OCI-LY3 (cell line): Measurements from ENCODE around the gene FRS3.

Experiments used
- H2AFZ ChIP-seq: fragments of 200-600, 300-600 bp; shearing (Covaris generic); 2 replicates; pipeline ENCODE4 v1.6.0; 2014; ENCODE audit warnings: antibody characterized with exemption, low read depth, low read length
- H3K27ac ChIP-seq: fragments of 200-600, 300-600 bp; sonication (generic); 2 replicates; pipeline ENCODE4 v1.5.1; 2014; ENCODE audit warnings: mild to moderate bottlenecking, low read length, moderate library complexity, mixed read lengths
- H3K27me3 ChIP-seq: fragments of 200-600, 300-600 bp; sonication (generic); 2 replicates; pipeline ENCODE4 v1.6.1; 2014; ENCODE audit warnings: low read depth, low read length, mixed read lengths
- H3K36me3 ChIP-seq: fragments of 200-600, 300-600 bp; sonication (generic); replicated peaks from 2 replicates; pipeline ENCODE3; 2014; ENCODE audit warnings: low read depth, low read length, mixed read lengths
- H3K4me1 ChIP-seq: fragments of 300-600, 200-600 bp; sonication (generic); 2 replicates; pipeline ENCODE4 v1.6.1; 2014; ENCODE audit warnings: low read length, mixed read lengths
- H3K4me2 ChIP-seq: fragments of 200-600, 300-600 bp; sonication (generic); 2 replicates; pipeline ENCODE4 v1.6.1; 2014; ENCODE audit warnings: low read length, mixed read lengths
- H3K4me3 ChIP-seq: fragments of 300-600, 200-600 bp; sonication (generic); 2 replicates; pipeline ENCODE4 v1.5.1; 2014; ENCODE audit warnings: antibody characterized with exemption, mild to moderate bottlenecking, low read length, moderate library complexity
- H3K79me2 ChIP-seq: fragments of 300-600, 200-600 bp; shearing (Covaris generic); 2 replicates; pipeline ENCODE4 v1.6.1; 2014; ENCODE audit warnings: mild to moderate bottlenecking, low read length, mixed read lengths
- H3K9ac ChIP-seq: fragments of 300-600, 200-600 bp; shearing (Covaris generic); 2 replicates; pipeline ENCODE4 v1.6.0; 2014; ENCODE audit warnings: mild to moderate bottlenecking, low read length, moderate library complexity
- H3K9me3 ChIP-seq: fragments of 200-600, 300-600 bp; shearing (Covaris generic); 2 replicates; pipeline ENCODE4 v1.6.1; 2014; ENCODE audit warnings: low read length, mixed read lengths; ENCODE audit not compliant: insufficient read depth
- H4K20me1 ChIP-seq: fragments of 200-600, 300-600 bp; sonication (generic); 2 replicates; pipeline ENCODE4 v1.6.1; 2016; ENCODE audit warnings: low read length, mixed read lengths; ENCODE audit not compliant: insufficient read depth
- EZH2phosphoT487 ChIP-seq: fragments of 200-600 bp; shearing (Covaris generic); IDR thresholded peaks from 2 replicates; pipeline ENCODE4 v1.6.1; 2018; ENCODE audit warnings: antibody characterized with exemption, mixed run types, low read depth
- TF ChIP-seq, protein P1 (sequence below): fragments of 200-600, 300-600 bp; sonication (generic); IDR thresholded peaks from 2 replicates; pipeline ENCODE4 v1.5.1; 2014; ENCODE audit warnings: antibody characterized with exemption, low read length, low read depth

FRS3 gene

GRCh38 chr6:41750374-41750773 is 29.3 kb downstream of the FRS3 start:
- Histone ChIP-seq H3K79me2 (no peaks in the 10 kb centered on the region), H3K9ac (no peak overlapping the region), H3K9me3 (no peaks in the 10 kb centered on the region), H2AFZ (no peak overlapping the region), H3K4me2 (no peak overlapping the region), H3K4me1 (no peaks in the 10 kb centered on the region), H3K27ac (no peak overlapping the region), H4K20me1 (no peaks in the 10 kb centered on the region), H3K27me3 (peaks cover 13% of the 10 kb centered on the region), H3K36me3 (no peaks in the 10 kb centered on the region), H3K4me3 (no peak overlapping the region)
- no peak for TF ChIP-seq EZH2phosphoT487
- TF ChIP-seq, protein P1, sequence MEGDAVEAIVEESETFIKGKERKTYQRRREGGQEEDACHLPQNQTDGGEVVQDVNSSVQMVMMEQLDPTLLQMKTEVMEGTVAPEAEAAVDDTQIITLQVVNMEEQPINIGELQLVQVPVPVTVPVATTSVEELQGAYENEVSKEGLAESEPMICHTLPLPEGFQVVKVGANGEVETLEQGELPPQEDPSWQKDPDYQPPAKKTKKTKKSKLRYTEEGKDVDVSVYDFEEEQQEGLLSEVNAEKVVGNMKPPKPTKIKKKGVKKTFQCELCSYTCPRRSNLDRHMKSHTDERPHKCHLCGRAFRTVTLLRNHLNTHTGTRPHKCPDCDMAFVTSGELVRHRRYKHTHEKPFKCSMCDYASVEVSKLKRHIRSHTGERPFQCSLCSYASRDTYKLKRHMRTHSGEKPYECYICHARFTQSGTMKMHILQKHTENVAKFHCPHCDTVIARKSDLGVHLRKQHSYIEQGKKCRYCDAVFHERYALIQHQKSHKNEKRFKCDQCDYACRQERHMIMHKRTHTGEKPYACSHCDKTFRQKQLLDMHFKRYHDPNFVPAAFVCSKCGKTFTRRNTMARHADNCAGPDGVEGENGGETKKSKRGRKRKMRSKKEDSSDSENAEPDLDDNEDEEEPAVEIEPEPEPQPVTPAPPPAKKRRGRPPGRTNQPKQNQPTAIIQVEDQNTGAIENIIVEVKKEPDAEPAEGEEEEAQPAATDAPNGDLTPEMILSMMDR: no peak

- Histone ChIP-seq H3K4me2 (no peak overlapping the region), H3K79me2 (no peaks in the 10 kb centered on the region), H2AFZ (no peak overlapping the region), H3K4me3 (no peak overlapping the region), H3K9me3 (no peaks in the 10 kb centered on the region), H3K36me3 (no peaks in the 10 kb centered on the region), H3K9ac (no peak overlapping the region), H3K27ac (no peak overlapping the region), H3K27me3 (peaks cover 3% of the 10 kb centered on the region; the same call in 1 of the 2 replicates), H3K4me1 (no peaks in the 10 kb centered on the region), H4K20me1 (no peaks in the 10 kb centered on the region)
- no peak for TF ChIP-seq EZH2phosphoT487
- TF ChIP-seq, protein P1: no peak
Observed at GRCh38 chr6:41748542-41748941, 31.2 kb downstream of the FRS3 start.

DNA sequence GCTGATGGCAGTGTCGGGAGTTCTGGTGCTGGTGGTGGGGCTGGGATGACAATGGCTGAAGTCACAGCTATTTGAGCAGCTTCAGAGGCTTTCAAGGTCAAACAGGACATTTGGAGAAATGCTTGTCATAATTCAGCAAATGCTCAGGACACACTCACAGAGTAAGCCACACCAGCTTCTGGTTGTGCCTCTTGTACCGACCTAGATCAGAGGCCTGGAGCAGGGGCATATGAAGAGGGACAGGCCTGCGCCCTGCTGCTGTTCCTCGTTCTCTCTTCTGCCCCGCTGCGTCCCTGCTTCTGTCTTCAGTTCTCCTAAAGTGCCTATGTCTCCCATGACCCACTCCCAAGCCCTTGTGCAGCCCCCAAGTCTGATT is 31.6 kb downstream of the FRS3 start:
- no peak overlapping the region for H3K27ac ChIP-seq
- H3K36me3 ChIP-seq: no peaks in the 10 kb centered on the region
- TF ChIP-seq, protein P1: no peak
- no peak for TF ChIP-seq EZH2phosphoT487
- no peaks in the 10 kb centered on the region for H3K79me2 ChIP-seq
- H3K9ac ChIP-seq: no peak overlapping the region
- H4K20me1 ChIP-seq: no peaks in the 10 kb centered on the region
- H3K9me3 ChIP-seq: no peaks in the 10 kb centered on the region
- no peak overlapping the region for H3K4me2 ChIP-seq
- H3K4me1 ChIP-seq: no peaks in the 10 kb centered on the region
- H2AFZ ChIP-seq: no peak overlapping the region
- no peaks in the 10 kb centered on the region for H3K27me3 ChIP-seq
- H3K4me3 ChIP-seq: no peak overlapping the region

DNA sequence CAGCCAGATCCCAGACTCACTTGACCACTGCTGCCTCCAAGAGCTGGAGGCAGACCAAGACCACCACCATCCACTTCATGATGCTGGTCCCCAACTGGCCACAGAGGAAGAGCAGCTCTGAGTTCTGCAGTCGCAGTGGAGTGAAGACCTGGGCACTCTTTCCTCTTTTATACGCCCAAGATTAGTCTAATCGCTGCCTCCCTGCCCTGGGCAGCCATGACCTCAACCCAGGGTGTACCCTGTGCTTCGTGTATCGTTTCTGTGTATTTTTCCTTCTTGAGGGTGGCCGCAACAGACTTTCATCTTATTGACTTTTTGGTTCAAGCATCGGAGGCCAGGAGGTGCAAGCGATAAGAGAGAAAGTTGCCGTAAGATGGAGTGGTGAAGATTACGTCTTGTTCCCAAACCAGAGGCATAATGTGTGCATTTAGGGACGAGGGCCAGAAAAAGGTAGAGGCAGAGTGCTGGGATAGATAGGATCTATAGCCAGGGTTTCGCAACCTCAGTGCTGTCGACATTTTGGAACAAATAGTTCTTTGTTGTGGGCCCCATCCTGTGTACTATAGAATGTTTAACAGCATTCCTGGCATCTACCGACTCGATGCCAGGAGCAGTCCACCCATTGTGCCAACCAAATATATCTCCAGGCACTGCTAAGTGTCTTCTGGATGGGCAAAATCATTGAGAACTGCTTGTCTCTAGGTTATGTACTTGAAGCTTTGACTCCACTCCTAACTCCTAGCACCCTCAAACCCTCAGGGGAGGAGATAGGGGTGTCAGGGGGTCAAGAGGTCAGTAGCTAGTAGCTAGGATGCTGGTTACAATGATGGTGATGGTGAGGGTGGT is 32.2 kb downstream of the FRS3 start, which contains the start of gene PGC:
Gene PGC, minus strand, starts transcription at position 142 of the 846 bp plus-strand sequence. Its CDS starts 63 bp downstream, at position 79.
- Histone ChIP-seq H3K36me3 (no peaks in the 10 kb centered on the region), H3K27ac (no peak within 1 kb of the TSS), H3K4me3 (no peak within 1 kb of the TSS), H2AFZ (no peak within 1 kb of the TSS), H3K4me2 (no peak within 1 kb of the TSS), H3K9me3 (no peaks in the 10 kb centered on the region), H3K79me2 (no peaks in the 10 kb centered on the region), H3K27me3 (no peaks in the 10 kb centered on the region), H3K4me1 (no peaks in the 10 kb centered on the region), H3K9ac (no peak within 1 kb of the TSS), H4K20me1 (no peaks in the 10 kb centered on the region)
- TF ChIP-seq EZH2phosphoT487: no peak
- TF ChIP-seq, protein P1: no peak
